CD4-positive, alpha-beta T cell treated with Interleukin-4 for 1 hour (primary cell): ENCODE measurements around the gene USP15.

Experiments used
- DNase-seq, 2 donors: peaks; one replicate each; pipeline ENCODE4 v3.0.0-alpha.2; 2020 to 2022

The USP15 gene

DNA sequence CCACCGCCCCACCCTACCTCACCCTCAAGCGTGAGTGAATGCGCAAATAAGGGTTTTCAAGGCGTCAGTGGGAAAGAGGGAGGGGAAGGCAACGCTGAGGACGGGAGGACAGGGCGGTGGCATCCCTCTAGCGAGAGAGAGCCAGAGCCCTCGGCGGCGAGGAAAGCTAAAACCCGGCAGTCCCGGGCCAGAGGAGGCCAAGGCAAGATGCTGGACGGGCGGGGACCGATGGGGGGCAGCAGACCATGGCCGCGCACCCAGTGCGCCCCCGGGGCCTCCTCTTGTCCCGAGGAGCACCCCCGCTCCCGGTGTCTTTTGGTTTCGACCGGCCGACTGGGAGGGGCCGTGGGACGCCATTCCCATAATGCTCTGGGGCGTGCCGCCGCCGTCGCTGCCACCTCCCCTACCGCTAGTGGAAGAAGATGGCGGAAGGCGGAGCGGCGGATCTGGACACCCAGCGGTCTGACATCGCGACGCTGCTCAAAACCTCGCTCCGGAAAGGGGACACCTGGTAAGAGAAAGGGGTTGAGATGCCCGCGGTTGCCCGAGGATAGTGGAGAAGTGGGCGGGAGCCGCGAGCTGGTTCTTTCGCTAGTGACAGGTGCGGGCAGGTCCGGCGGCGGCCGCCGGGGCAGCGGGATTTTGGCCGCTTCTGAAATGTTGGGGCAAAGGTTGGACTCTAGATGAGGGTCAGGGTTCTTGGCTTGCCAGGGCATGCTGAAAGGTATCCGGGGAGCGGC is at the start of gene USP15:
TSS of gene USP15 (plus strand) at position 412 of the 740 bp plus-strand sequence. CDS start at position 423, 11 bp downstream.
- DNase-seq: peak; percentile 96 to 97

- DNase-seq: peak; percentile 43 to 45
Measured at GRCh38 chr12:62210422-62210821, 49.8 kb upstream of the USP15 start.

DNA sequence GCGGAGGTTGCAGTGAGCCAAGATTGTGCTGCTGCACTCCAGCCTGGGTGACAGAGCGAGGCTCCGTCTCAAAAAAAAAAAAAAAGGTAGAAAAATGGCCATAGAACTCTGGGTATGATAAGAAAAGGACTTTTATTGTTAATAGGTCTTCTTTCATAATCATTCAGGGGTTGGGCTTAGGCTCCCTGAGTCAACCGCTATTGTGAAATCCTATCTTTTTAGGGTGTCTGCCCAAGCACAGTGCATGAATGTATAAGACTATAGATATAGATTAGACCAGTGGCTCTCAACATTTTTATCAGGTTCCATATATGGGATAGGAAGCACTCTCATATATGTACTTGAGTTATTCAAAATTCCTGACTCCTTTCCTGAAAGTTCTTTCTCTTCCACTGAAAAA is 48.7 kb upstream of the USP15 start:
- DNase-seq: peak in 1 of 2 donors; percentile 26

DNA sequence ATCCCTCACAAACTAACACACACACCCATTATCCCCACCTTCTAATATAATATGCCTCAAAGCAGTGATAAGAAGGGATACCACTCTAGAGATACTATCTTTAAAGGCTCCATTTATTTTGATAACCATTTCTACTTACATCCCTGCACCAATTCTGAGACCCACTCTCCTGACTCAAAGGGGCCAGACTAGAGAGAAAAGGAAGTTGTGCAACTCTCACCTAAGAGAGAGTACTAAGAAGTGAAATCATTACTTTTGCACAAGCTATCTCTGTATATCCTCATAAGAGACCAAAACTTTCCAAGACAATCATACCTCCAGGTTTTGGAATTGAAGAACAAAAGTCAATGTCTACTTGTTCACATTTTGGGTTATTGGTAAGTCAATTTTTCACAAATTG is 45.4 kb upstream of the USP15 start:
- DNase-seq: no peak

DNA sequence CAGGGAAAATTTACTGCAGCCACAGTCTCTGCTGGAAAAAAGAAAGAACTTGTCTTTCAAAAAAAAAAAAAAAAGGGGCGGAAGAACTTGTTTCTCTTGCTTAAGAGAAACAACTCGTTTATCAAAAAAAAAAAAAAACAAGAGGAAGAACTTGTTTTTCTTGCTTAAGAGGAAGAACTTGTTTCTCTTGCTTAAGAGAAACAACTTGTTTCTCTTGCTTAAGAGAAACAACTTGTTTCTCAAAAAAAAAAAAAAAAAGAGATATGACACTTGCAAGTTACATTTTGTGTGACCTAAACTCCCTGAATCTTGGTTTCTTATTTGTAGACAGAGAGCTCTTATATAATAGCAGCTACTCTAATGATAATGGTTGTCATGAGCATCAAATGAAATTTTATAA is 44.7 kb upstream of the USP15 start:
- DNase-seq: no peak

- no peak for DNase-seq
Measured at GRCh38 chr12:62217466-62218194, 42.6 kb upstream of the USP15 start.

DNA sequence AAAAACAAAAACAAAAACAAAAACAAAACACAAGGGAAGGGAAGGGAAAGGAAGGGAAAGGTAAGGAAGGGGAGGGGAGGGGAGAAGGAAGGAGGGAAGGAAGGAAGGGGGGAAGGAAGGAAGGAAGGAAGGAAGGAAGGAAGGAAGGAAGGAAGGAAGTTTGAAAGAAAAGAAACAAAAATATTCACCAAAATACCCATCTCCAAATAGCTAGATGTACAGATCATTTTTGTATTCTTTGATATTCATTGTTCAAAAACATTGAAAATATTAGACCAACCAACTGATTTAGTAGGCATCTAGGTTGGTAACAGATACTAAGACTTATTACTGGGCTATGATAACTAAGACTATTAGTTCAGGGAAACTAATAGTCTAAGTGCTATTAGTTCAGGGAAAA is 39.1 kb upstream of the USP15 start:
- DNase-seq: no peak

DNA sequence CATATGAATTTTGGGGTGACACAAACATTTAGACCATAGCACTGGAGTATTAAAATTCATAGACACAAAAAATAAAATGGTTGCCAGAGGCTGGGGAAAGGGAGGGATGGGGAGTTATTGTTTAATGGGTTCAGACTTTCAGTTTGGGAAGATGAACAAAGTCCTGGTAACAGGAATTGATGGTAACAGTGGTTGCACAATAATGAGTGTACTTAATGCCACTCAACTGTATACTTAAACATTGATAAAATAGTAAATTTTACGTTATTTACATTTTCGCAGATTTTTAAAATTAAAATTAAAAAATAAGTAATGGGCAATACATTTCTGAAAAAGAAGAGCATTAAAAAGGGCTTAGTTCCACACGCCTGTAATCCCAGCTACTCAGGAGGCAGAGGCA is 35.6 kb upstream of the USP15 start:
- no peak for DNase-seq

DNA sequence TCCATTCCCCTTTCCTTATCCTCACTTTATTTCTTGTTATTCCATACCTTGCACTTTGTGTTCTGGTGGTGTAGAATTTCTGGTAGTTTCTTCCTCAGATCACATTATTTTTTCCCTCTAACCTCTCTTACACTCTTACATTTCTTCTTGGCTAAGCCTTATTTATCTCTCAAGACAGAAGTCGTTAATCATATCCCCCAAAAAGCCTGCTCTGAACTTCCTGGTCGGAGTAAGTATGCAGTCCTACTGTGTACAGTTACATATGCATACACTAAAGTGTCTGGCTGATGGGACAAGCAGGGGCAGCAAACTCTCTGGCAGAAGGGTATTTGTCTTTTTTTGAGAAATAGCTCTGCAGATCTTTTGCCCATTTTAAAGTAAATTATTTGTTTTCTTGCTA is 33.1 kb upstream of the USP15 start:
- no peak for DNase-seq

GRCh38 chr12:62230652-62231051 is 29.6 kb upstream of the USP15 start:
- DNase-seq: no peak

- no peak for DNase-seq
Measured at GRCh38 chr12:62232143-62232729, 28.0 kb upstream of the USP15 start.

DNA sequence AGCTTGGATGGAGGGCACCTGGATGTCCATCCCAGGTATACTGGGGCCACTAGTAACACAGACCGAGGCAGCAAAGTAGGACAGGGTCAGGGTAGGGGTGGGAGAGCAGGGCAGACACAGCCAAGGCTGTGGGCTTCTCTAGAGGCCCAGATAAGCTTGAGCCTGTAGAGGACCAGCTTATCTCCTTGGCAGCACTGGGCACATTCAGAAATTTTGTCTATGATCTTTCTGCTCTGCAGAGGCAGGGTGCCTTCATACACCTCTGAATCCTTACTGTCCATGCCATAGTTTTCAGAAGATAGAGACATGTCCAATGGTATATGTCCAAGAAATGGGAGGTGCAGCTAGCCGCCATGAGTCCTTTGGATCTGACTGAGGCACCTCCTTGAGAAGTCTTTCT is 26.4 kb upstream of the USP15 start:
- DNase-seq: no peak

DNA sequence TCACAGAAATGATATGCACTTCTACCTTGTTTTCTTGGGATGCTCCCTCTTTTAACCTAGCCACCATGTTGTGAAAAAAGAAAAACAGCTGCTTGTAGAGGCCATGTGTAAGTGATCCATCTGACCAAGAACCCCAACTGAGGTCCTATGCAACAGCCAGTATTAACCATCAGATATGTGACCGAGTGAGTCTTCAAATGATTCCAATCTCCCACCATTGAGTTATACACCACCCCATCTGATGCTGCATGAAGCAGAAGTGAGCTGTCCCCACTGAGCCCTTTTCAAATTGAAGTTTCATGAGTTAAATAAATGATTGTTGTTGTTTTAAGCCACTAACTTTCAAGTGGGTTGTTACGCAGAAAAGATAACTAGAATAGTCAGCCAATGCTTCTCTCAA is 20.6 kb upstream of the USP15 start:
- DNase-seq: no peak

DNA sequence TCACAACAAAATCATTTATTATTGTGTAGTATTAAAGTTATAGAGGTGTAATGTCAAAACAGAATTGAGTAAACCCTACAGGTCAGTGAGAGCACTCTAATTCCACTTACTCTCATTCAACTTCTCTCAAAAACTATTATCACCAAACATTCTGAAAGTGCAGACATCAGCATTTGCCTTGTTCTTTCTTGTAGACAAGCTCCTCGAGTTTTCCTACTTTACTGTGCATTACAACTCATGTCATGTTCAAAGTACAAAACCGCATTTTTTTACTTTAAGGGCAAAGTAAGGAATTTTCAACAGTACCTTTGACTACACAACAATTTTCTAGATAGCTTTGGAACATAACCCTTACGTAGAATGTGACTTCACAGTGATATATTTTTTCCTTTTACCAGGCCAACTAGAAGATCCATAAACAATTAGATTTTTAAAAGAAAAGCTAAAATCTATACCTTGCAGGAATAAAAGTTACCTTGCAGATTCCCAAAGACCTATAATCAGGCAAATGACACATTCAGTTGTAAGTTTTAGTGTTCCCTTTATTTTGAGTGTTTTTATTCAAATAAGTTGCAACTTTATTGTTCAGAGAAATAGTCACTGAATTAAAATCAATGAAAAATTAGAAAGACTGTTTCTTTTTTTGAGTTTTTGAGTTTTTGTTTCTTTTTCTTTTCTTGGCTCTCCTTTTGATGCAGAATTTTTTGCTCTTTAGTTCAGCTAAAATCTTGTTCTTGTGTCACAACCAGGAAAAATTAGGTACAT is 12.7 kb upstream of the USP15 start:
- DNase-seq: no peak

DNA sequence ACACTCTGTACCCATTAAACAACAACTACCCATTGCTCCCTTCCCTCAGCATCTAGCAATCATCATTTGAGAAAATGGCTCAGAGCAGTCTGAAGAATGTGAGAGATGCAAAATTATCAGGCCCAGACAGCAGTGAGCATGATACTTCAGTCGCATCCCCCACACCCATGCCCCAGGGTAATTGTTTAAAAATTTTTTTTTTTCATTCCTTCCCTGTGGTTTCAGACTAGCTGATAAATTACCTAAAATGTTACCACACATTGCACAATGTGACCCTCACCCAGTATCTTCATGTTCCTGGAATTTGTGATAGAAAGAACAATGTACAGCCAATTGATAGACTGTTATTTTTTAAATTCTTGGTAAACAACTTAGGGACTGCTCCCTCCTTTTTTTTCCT is 11.3 kb upstream of the USP15 start:
- no peak for DNase-seq

DNA sequence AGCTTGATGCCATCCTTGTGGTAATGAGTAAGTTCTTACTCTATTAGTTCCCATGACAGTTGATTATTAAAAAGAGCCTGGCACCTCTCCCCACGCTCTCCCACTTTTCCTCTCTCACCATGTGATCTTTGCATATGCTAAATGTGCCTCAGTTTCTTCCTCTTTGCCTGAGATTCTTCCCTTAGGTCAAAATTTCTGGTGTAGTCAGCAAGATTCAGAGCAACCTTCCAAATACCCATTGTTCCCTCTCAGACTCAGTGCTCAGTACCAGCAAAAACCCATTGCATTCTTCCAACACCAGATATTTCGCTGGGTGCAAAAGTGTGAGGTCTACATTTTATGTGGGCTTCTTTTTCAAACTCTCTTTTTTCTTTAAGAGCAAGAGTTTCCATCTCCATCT is 10.8 kb upstream of the USP15 start:
- DNase-seq: no peak

GRCh38 chr12:62250671-62251608 is 9.3 kb upstream of the USP15 start:
- DNase-seq: no peak

DNA sequence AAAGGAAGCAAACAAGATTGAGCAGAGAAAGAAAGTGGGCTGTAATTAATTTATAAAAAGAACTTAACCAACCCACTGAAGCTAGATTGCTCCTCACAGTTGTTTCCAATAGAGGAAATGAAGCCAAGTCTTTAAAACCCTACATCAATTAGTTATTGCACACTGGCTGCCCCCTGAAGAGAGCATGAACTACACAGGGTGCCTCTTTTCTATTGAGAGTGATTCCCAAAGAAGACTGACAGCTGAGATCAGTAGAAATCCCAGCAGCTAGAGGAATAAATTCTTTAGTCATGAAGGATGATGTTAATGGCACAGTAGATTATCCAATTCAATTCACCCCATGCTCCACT is 8.6 kb upstream of the USP15 start:
- DNase-seq: no peak

- DNase-seq: no peak
Measured at GRCh38 chr12:62252576-62252975, 7.6 kb upstream of the USP15 start.

GRCh38 chr12:62254967-62255366 is 5.2 kb upstream of the USP15 start:
- DNase-seq: no peak

DNA sequence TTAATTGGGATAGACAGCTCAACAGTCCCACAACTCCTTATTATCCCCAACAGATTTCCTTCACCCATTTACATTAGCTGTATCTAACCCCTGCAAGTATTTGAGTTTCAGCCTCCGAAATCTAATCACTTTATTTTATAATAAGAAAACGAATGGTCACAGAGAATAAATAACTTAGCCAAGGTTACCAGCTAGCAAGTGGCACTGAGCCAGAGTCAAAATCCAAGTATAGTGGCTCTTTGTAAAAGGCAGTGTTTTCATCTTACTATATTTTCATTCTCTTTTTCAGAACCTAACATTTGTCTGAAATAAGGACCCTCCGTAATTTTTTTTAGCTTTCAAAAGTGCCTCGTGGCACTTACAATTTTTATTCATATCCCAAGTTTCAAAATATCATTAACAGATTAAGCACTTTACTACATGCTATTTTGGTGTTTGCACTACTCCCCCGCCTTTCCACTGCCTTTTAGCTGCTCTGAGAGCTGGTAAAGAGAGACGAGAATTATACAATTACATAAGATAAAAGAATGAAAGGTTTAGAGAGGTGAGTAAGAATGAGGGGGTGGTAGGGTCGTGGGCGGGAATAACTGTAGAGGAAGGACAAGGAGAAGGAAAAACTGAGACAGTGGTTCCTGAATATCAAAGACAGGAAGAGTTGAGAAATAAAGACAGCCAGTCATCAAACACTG is 3.7 kb upstream of the USP15 start:
- DNase-seq: no peak

GRCh38 chr12:62258231-62258630 is 2.0 kb upstream of the USP15 start:
- no peak for DNase-seq
